A549 (cell line): ENCODE measurements around the gene GRM7. TPM values are rescaled to one million over a fixed set of nuclear protein-coding genes. Genes with fewer than 3 reads are reported as not detected.

Experiments used
- ATAC-seq, 2 experiments: fragments of 200-7000 bp in 1 of 2; fragments of >200 bp in 1 of 2; cut with Nextera tagmentation in 1 of 2; cut with Tn5 transposase in 1 of 2; 3 replicates each; pipeline versions ENCODE4 v1.8.0 to v1.9.1; 2018 to 2020; ENCODE audit warnings: mild to moderate bottlenecking in 1 of 2, moderate library complexity in 1 of 2
- CTCF ChIA-PET: fragments of 300-600 bp; sonication (Branson Sonifier 250); formaldehyde crosslinking; extraction: SDS; loops from one replicate; lab custom pipeline; 2021; ENCODE audit warnings: antibody characterized with exemption, inconsistent platforms; lab: Yijun Ruan, JAX
- POLR2A ChIA-PET: fragments of 350-600 bp; formaldehyde crosslinking; extraction: SDS; loops from one replicate; lab custom pipeline; 2021; ENCODE audit warnings: antibody characterized with exemption, inconsistent platforms; lab: Yijun Ruan, JAX
- DNase-seq, 2 experiments: peaks; one replicate each; pipeline versions ENCODE4 v3.0.0 to v3.0.0-alpha.2; 2011 to 2016; ENCODE audit warnings: low read depth in 1 of 2, low spot score in 1 of 2
- FAIRE-seq: peaks from 2 replicates; lab custom pipeline; 2011; peaks lifted over from hg19 to GRCh38; lab: Jason Lieb, UNC
- H3K27ac ChIP-seq, 2 experiments: fragments of >200 bp; sonication (Bioruptor Twin); formaldehyde crosslinking; 3 replicates each; pipeline ENCODE4 v1.5.1; 2016 to 2017
- H3K4me1 ChIP-seq: fragments of >200 bp; sonication (Bioruptor Twin); formaldehyde crosslinking; 3 replicates; pipeline ENCODE4 v1.6.1; 2016
- H3K4me2 ChIP-seq: fragments of >200 bp; sonication (Bioruptor Twin); formaldehyde crosslinking; 3 replicates; pipeline ENCODE4 v1.6.1; 2016
- H3K4me3 ChIP-seq: fragments of >200 bp; sonication (Bioruptor Twin); formaldehyde crosslinking; 3 replicates; pipeline ENCODE4 v1.5.1; 2016
- H3K9me3 ChIP-seq: fragments of >200 bp; sonication (Bioruptor Twin); formaldehyde crosslinking; 3 replicates; pipeline ENCODE4 v1.6.1; 2016
- ATOH8 ChIP-seq: fragments of 250-450 bp; sonication (Bioruptor Pico); IDR thresholded peaks from 2 replicates; pipeline ENCODE4 v1.5.0; 2020; ENCODE audit warnings: low read depth, mild to moderate bottlenecking, moderate library complexity
- CHD2 ChIP-seq: fragments of 150-350 bp; IDR thresholded peaks from 2 replicates; pipeline ENCODE4 v1.6.1; 2014; ENCODE audit warnings: low read length; ENCODE audit not compliant: partially characterized antibody
- CTCF ChIP-seq: fragments of >200 bp; sonication (Bioruptor Twin); formaldehyde crosslinking; IDR thresholded peaks from 3 replicates; pipeline ENCODE4 v1.5.1; 2016
- ESRRA ChIP-seq: fragments of 150-350 bp; IDR thresholded peaks from 2 replicates; pipeline ENCODE4 v1.6.1; 2014; ENCODE audit warnings: mild to moderate bottlenecking, low read length, borderline replicate concordance
- GATA3 ChIP-seq: IDR thresholded peaks from 2 replicates; pipeline ENCODE4 v1.6.1; 2012; ENCODE audit warnings: borderline replicate concordance
- HES2 ChIP-seq: fragments of >200 bp; sonication (Bioruptor Twin); formaldehyde crosslinking; IDR thresholded peaks from 2 replicates; pipeline ENCODE4 v1.6.1; 2016
- MYC ChIP-seq: IDR thresholded peaks from 2 replicates; pipeline ENCODE4 v1.6.1; 2012; ENCODE audit warnings: mild to moderate bottlenecking, inconsistent platforms, low read length, improper control_type of control experiment, borderline replicate concordance
- NR3C1 ChIP-seq: fragments of >200 bp; sonication (Bioruptor Twin); formaldehyde crosslinking; IDR thresholded peaks from 3 replicates; pipeline ENCODE4 v1.6.1; 2017
- PHF8 ChIP-seq: fragments of 200-600 bp; sonication (generic); IDR thresholded peaks from 2 replicates; pipeline ENCODE4 v1.6.1; 2016; ENCODE audit warnings: low read depth, mild to moderate bottlenecking, antibody characterized with exemption, moderate library complexity, borderline replicate concordance
- RCOR1 ChIP-seq: fragments of 150-350 bp; IDR thresholded peaks from 2 replicates; pipeline ENCODE4 v1.6.1; 2014; ENCODE audit warnings: antibody characterized with exemption, low read length, low read depth
- REST ChIP-seq: fragments of 200-600 bp; sonication (generic); IDR thresholded peaks from 2 replicates; pipeline ENCODE4 v1.6.1; 2016; ENCODE audit warnings: antibody characterized with exemption, mild to moderate bottlenecking, moderate library complexity
- RFX5 ChIP-seq: fragments of 450-650 bp; IDR thresholded peaks from 2 replicates; pipeline ENCODE4 v1.7.1; 2014; ENCODE audit warnings: antibody characterized with exemption, mild to moderate bottlenecking, moderate library complexity
- TFCP2L1 ChIP-seq: fragments of 250-450 bp; sonication (Bioruptor Pico); IDR thresholded peaks from 2 replicates; pipeline ENCODE4 v1.5.0; 2021; ENCODE audit warnings: mild to moderate bottlenecking
- TP53 ChIP-seq: fragments of 250-450 bp; sonication (Bioruptor Pico); IDR thresholded peaks from 2 replicates; pipeline ENCODE4 v1.5.0; 2021; ENCODE audit warnings: mild to moderate bottlenecking, moderate library complexity
- ZFP36 ChIP-seq: fragments of 450-650 bp; IDR thresholded peaks from 2 replicates; pipeline ENCODE4 v1.6.1; 2014; ENCODE audit warnings: borderline replicate concordance; ENCODE audit not compliant: partially characterized antibody
- WGBS: methylation state at CpG from one replicate; pipeline ENCODE4 v1.1.6; 2017; ENCODE audit errors: missing lambda C conversion rate; 5-methylcytosine and 5-hydroxymethylcytosine counted together
- polyA plus RNA-seq, 4 experiments: library from polyadenylated mRNA; depleted of rRNA in 3 of 4; stranded (reverse); fragments of >200 nt; fragmentation: RNase III in 1 of 4; extraction: RNeasy Plus Mini Kit Qiagen cat#74134 plus additional on column Dnase treatment in 1 of 4; gene quantifications; 2 replicates in 3 of 4; 3 replicates in 1 of 4; pipeline ENCODE4 v1.2.3, GENCODE V29; 2011 to 2017

GRM7 gene
- polyA plus RNA-seq, 2 of the 4 experiments (the other 2 are of a cell fraction): not detected

- Histone ChIP-seq H3K4me3 (no peak overlapping the region), H3K4me1 (no peaks in the 10 kb centered on the region), H3K9me3 (no peaks in the 10 kb centered on the region), H3K27ac (no peak overlapping the region), H3K4me2 (no peak overlapping the region)
- POLR2A ChIA-PET: no interaction called here
- no peak for FAIRE-seq
- CTCF ChIA-PET: interaction anchor here (0.9 kb wide), 1 partner anchor 10 kb away, joined by 3 read pairs; no protein-coding TSS in a partner anchor
- ATAC-seq: no peak
- DNase-seq: no peak
- TF ChIP-seq CTCF (no peak), PHF8 (no peak), CHD2 (no peak)
- 0% methylated on average over 3 of the region's 3 CpGs for WGBS
Measured at GRCh38 chr3:6867269-6867668, 6.4 kb downstream of the GRM7 start.

- FAIRE-seq (no peak), ATAC-seq (no peak), DNase-seq (no peak)
- CTCF ChIA-PET: no interaction called here
- no peak overlapping the region for H3K27ac ChIP-seq
- H3K4me3 ChIP-seq: no peak overlapping the region
- POLR2A ChIA-PET: no interaction called here
- no peaks in the 10 kb centered on the region for H3K4me1 ChIP-seq
- no peak overlapping the region for H3K4me2 ChIP-seq
- TF ChIP-seq PHF8 (no peak), RCOR1 (no peak), MYC (no peak), RFX5 (no peak), GATA3 (no peak), TP53 (CRISPR knock-in tag) (no peak), REST (no peak), ZFP36 (no peak), NR3C1 (no peak)
- no peaks in the 10 kb centered on the region for H3K9me3 ChIP-seq
Measured at GRCh38 chr3:6878731-6879130, 17.8 kb downstream of the GRM7 start.

- 1% methylated on average over 3 of the region's 3 CpGs for WGBS
- Histone ChIP-seq H3K4me3 (no peak overlapping the region), H3K4me2 (no peak overlapping the region), H3K4me1 (no peaks in the 10 kb centered on the region), H3K27ac (no peak overlapping the region), H3K9me3 (no peaks in the 10 kb centered on the region)
- POLR2A ChIA-PET: no interaction called here
- FAIRE-seq: no peak
- no peak for DNase-seq
- CTCF ChIA-PET: no interaction called here
- no peak for TF ChIP-seq HES2
- no peak for TF ChIP-seq ESRRA
- TF ChIP-seq ATOH8 (CRISPR knock-in tag): no peak
- TF ChIP-seq CHD2: no peak
- TF ChIP-seq TP53 (CRISPR knock-in tag): no peak
- no peak for TF ChIP-seq REST
- no peak for TF ChIP-seq TFCP2L1 (CRISPR knock-in tag)
- TF ChIP-seq MYC: no peak
- no peak for TF ChIP-seq GATA3
- no peak for TF ChIP-seq RCOR1
- ATAC-seq: no peak
Measured at GRCh38 chr3:6912240-6912639, 51.3 kb downstream of the GRM7 start.
